Kidney (tissue), 14 donors: ENCODE measurements around the gene MAP3K14. TPM values are rescaled to one million over a fixed set of nuclear protein-coding genes. Genes with fewer than 3 reads are reported as not detected.
"Not testable (repeated sequence)": the region's sequence is repeated elsewhere in the genome, so short reads cannot be mapped to it uniquely, and the experiment has no call there.

Source experiments
- DNase-seq, 5 donors: peaks; one replicate each; pipeline ENCODE4 v3.0.0-alpha.2; 2013 to 2020
- FAIRE-seq: peaks from 2 replicates; lab custom pipeline; 2012; peaks lifted over from hg19 to GRCh38; lab: Jason Lieb, UNC
- H3K27ac ChIP-seq, 2 donors: one replicate each; pipeline ENCODE4 v1.7.0; 2013; ENCODE audit warnings: low read depth in 2 of 2, low read length in 2 of 2, inconsistent platforms in 1 of 2
- H3K27me3 ChIP-seq: one replicate; pipeline ENCODE4 v1.7.1; 2013; ENCODE audit warnings: low read length, inconsistent platforms; ENCODE audit not compliant: control insufficient read depth, insufficient read depth
- H3K36me3 ChIP-seq, 3 donors: one replicate each; pipeline versions ENCODE4 v1.7.0 to v1.7.1; 2013; ENCODE audit warnings: low read length in 3 of 3, control low read depth in 1 of 3, inconsistent platforms in 1 of 3; ENCODE audit not compliant: insufficient read depth in 3 of 3, control insufficient read depth in 2 of 3
- H3K4me1 ChIP-seq, 3 donors: one replicate each; pipeline versions ENCODE4 v1.7.0 to v1.7.1; 2013; ENCODE audit warnings: low read length in 3 of 3, inconsistent platforms in 1 of 3, low read depth in 1 of 3; ENCODE audit not compliant: control insufficient read depth in 2 of 3, insufficient read depth in 2 of 3
- H3K4me3 ChIP-seq, 3 donors: one replicate each; pipeline versions ENCODE4 v1.7.0 to v1.8.1; 2013; ENCODE audit warnings: low read length in 3 of 3, control low read depth in 1 of 3, inconsistent platforms in 1 of 3
- H3K9ac ChIP-seq, 3 donors: one replicate each; pipeline versions ENCODE4 v1.7.0 to v1.7.1; 2013; ENCODE audit warnings: low read length in 3 of 3, control low read depth in 1 of 3, inconsistent platforms in 1 of 3
- H3K9me3 ChIP-seq, 3 donors: one replicate each; pipeline versions ENCODE4 v1.7.0 to v1.7.1; 2013; ENCODE audit warnings: low read length in 3 of 3, control low read depth in 1 of 3, inconsistent platforms in 1 of 3; ENCODE audit not compliant: control insufficient read depth in 2 of 3, insufficient read depth in 1 of 3
- CTCF ChIP-seq: IDR thresholded peaks from 3 replicates; pipeline ENCODE4 v1.5.1; 2012; ENCODE audit warnings: mild to moderate bottlenecking, moderate library complexity, borderline replicate concordance; ENCODE audit not compliant: insufficient read depth; ENCODE audit errors: extremely low read depth
- intact Hi-C: fragments of 100-400 bp; cut with DNase I; formaldehyde crosslinking; loops from one replicate; pipeline ENCODE4 v1.11.1; 2022
- polyA plus RNA-seq: library from polyadenylated mRNA; stranded (reverse); fragments of 350-450 nt; fragmentation: Illumina TruSeq; extraction: RNeasy Lipid Tissue Mini Kit (QIAGEN cat#74804); gene quantifications from one replicate; pipeline ENCODE4 v1.2.3, GENCODE V29; 2014; ENCODE audit warnings: low read depth, low replicate concordance; ENCODE audit not compliant: insufficient read depth
- total RNA-seq: library from RNA; stranded (reverse); fragmentation: NEBNext Ultra II Directional; extraction: Animal tissue kit (Norgen Biotek cat#: 25700); gene quantifications from one replicate; pipeline ENCODE4 v1.2.1, GENCODE V29; 2021
- donor health status: control.
- donor health status: control.
- donor health status: control.
- donor health status: control.
- donor health status: control.
- donor health status: DM: yes; HTN: yes; CAD: no.
- donor health status: Normal renal cell carcinoma (clear cell type).

MAP3K14 gene
- total and polyA plus RNA-seq, 2 donors from 2014 or later: 7.6 to 24.5 TPM

DNA sequence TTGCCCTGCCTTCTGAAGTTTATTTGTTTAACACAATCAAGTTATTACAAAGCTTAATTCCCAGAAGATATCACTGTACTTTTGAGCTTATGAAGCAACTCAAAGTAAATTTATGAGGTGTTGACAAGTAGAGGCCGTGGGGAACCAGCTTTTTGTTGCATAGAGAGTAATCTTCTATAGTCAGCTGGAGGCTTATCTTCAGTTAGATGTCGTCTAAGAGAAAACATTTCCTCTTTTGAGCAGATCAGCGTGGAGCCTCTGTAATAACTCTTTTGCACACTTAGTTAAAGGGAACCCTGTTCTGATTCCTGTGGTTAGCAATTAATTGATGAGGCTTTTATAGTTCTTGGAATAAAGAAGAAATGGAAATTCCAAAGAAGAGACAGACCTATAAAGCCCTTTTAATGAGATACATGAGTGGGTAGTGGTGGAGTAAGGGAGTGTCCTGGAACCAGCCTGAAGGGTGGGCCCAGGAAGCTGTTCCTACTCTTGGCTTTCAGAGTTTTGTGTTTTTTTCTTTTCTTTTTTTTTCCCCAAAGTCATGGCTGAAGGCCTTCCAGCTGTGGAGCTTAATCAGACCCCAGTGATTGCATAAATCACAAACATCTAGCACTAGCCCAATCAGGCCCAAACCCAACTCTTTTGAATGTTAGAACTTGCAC, 28.9 kb upstream of the MAP3K14 start:
- Histone ChIP-seq H3K9me3 (no peaks in the 10 kb centered on the region), H3K4me1 (peaks cover 0 to 3% (median 0%) of the 10 kb centered on the region in 3 donors), H3K4me3 (no peak overlapping the region), H3K9ac (no peak overlapping the region), H3K27me3 (no peaks in the 10 kb centered on the region), H3K36me3 (no peaks in the 10 kb centered on the region), H3K27ac (peak overlapping the region in 1 of 2 donors; percentile 41)
- intact Hi-C loops: no loop called here
- FAIRE-seq: no peak
- TF ChIP-seq CTCF: no peak
- peak in 3 of 5 donors; percentile 5 to 85 (median 64) for DNase-seq

- FAIRE-seq (no peak), DNase-seq (peak in 1 of 5 donors; percentile 13)
- H3K27me3 ChIP-seq: no peaks in the 10 kb centered on the region
- TF ChIP-seq CTCF: no peak
- H3K36me3 ChIP-seq: no peaks in the 10 kb centered on the region
- H3K27ac ChIP-seq: no peak overlapping the region
- no peak overlapping the region for H3K4me3 ChIP-seq
- H3K9ac ChIP-seq: no peak overlapping the region
- H3K4me1 ChIP-seq: peaks cover 0 to 3% (median 0%) of the 10 kb centered on the region in 3 donors
- intact Hi-C loops: no loop called here
- no peaks in the 10 kb centered on the region for H3K9me3 ChIP-seq
Measured at GRCh38 chr17:45345246-45345553, 28.4 kb upstream of the MAP3K14 start.

DNA sequence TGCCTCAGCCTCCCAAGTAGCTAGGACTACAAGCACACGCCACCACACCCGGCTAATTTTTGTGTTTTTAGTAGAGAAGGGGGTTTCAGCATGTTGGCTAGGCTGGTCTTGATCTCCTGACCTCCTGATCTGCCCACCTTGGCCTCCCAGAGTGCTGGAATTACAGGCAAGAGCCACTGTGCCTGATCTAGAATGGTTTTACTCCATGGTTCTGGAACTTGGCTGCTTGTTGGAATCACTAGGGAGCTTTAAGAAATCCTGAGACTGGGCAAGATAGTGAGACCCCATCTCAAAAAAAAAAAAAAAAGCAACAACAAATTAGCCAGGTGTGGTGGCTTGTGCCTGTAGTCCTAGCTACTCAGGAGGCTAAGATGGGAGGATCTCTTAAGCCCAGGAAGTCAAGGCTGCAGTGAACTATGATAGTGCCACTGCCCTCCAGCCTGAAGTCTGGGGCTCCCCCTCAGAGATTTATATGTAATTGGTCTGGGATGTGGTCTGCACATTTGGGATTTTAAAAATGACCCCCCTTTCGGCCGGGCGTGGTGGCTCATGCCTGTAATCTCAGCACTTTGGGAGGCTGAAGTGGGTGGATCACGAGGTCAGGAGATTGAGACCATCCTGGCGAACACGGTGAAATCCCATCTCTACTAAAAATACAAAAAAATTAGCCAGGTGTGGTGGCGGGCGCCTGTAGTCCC, 27.3 kb upstream of the MAP3K14 start:
- H3K36me3 ChIP-seq, H3K27ac ChIP-seq, intact Hi-C loops, H3K27me3 ChIP-seq, H3K4me3 ChIP-seq, FAIRE-seq, H3K9ac ChIP-seq, H3K4me1 ChIP-seq, H3K9me3 ChIP-seq: not testable (repeated sequence)
- peak in 2 of 5 donors; percentile 0 to 9 for DNase-seq

GRCh38 chr17:45342871-45343526, 26.2 kb upstream of the MAP3K14 start:
- H3K9ac ChIP-seq: no peak overlapping the region
- H3K27ac ChIP-seq: no peak overlapping the region
- H3K36me3 ChIP-seq: no peaks in the 10 kb centered on the region
- TF ChIP-seq CTCF: no peak
- no peaks in the 10 kb centered on the region for H3K9me3 ChIP-seq
- H3K27me3 ChIP-seq: no peaks in the 10 kb centered on the region
- FAIRE-seq: no peak
- peak in 2 of 5 donors; percentile 4 to 21 for DNase-seq
- peaks cover 0 to 3% (median 0%) of the 10 kb centered on the region in 3 donors for H3K4me1 ChIP-seq
- no peak overlapping the region for H3K4me3 ChIP-seq
- intact Hi-C loops: no loop called here
